ENCODE measurements around the gene STXBP5.

- TF ChIP-seq CTCF (IDR thresholded peaks at IDR 0.05; ENCODE audit: low read depth, low read length, missing input control), result no peak
- no peak for TF ChIP-seq ATF3 (IDR thresholded peaks at IDR 0.05)
- TF ChIP-seq RAD21 (IDR thresholded peaks at IDR 0.05), result no peak
- TF ChIP-seq JUND (IDR thresholded peaks at IDR 0.05), result no peak
- TF ChIP-seq RXRA (IDR thresholded peaks at IDR 0.05), result no peak
Measured at GRCh38 chr6:147257760-147258159, 53.5 kb downstream of the STXBP5 start.

Measured in liver (tissue), 3 donors.